Vagina (tissue), 2 donors: Measurements from ENCODE around the gene ARID5B.

ENCODE experiments used
- POLR2AphosphoS5 ChIP-seq, 2 donors: sonication (generic); formaldehyde crosslinking; IDR thresholded peaks; one replicate each; pipeline ENCODE4 v1.9.0; 2017; ENCODE audit warnings: antibody characterized with exemption in 2 of 2, mild to moderate bottlenecking in 2 of 2, low read depth in 1 of 2; ENCODE audit not compliant: insufficient read depth in 1 of 2
- TF ChIP-seq, protein P1 (sequence below), 3 experiments: fragments of 450-650 bp in 2 of 3; fragments of 200-600 bp in 1 of 3; sonication (generic) in 1 of 3; IDR thresholded peaks; one replicate each; pipeline ENCODE4 v1.5.1; 2017 to 2019; ENCODE audit warnings: antibody characterized with exemption in 3 of 3, mild to moderate bottlenecking in 2 of 3, moderate library complexity in 2 of 3

DNA sequence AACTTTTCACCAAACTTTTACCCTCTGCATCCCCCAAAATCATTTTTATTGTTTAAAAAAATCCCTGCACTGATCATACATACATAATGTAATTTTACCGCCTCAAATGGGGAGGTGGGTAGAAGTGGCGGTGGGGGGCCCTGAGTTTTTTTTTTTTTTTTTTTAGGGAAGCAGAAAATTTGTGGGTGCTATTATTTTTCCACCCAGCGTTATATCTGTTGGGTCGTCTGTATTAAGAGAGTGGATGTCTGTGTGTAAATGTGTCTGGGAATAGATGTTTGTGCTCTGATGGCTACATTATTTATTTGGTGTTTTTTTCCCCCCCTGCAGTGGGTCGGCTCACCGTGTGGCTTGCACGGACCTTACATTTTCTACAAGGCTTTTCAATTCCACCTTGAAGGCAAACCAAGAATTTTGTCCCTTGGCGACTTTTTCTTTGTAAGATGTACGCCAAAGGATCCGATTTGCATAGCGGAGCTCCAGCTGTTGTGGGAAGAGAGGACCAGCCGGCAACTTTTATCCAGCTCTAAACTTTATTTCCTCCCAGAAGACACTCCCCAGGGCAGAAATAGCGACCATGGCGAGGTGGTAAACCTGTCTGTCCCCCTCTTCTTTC is 438 bp downstream of the ARID5B start:
- TF ChIP-seq, protein P1, sequence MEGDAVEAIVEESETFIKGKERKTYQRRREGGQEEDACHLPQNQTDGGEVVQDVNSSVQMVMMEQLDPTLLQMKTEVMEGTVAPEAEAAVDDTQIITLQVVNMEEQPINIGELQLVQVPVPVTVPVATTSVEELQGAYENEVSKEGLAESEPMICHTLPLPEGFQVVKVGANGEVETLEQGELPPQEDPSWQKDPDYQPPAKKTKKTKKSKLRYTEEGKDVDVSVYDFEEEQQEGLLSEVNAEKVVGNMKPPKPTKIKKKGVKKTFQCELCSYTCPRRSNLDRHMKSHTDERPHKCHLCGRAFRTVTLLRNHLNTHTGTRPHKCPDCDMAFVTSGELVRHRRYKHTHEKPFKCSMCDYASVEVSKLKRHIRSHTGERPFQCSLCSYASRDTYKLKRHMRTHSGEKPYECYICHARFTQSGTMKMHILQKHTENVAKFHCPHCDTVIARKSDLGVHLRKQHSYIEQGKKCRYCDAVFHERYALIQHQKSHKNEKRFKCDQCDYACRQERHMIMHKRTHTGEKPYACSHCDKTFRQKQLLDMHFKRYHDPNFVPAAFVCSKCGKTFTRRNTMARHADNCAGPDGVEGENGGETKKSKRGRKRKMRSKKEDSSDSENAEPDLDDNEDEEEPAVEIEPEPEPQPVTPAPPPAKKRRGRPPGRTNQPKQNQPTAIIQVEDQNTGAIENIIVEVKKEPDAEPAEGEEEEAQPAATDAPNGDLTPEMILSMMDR (IDR thresholded peaks at IDR 0.05): no peak
- TF ChIP-seq POLR2AphosphoS5 (IDR thresholded peaks at IDR 0.05; ENCODE audit: insufficient read depth in 1 of 2, low read depth in 1 of 2): no peak
